Erythroblast (primary cell): ENCODE data around the gene C1orf185.
A peak's percentile ranks its signal among the peaks of the same experiment; 100 is the strongest.

Source experiments
- DNase-seq, 2 experiments: peaks; one replicate each; lab custom pipeline; 2025; lab: John Stamatoyannopoulos, UW
- GATA1 ChIP-seq: IDR thresholded peaks from 2 replicates; pipeline ENCODE4 v1.6.1; 2011; ENCODE audit warnings: low read depth, mild to moderate bottlenecking, control low read depth, low read length, moderate library complexity
- POLR2A ChIP-seq: IDR thresholded peaks from 2 replicates; pipeline ENCODE4 v1.6.1; 2011; ENCODE audit warnings: mild to moderate bottlenecking, low read length

C1orf185 gene

GRCh38 chr1:51101976-51102375, at the start of gene C1orf185:
C1orf185 (plus strand) TSS chr1:51102228; CDS start chr1:51102234, 6 bp downstream.
- DNase-seq = no peak
- TF ChIP-seq POLR2A (no peak), GATA1 (no peak)

- peak; percentile 16 to 23 for DNase-seq
- no peak for TF ChIP-seq POLR2A
- no peak for TF ChIP-seq GATA1
Measured at GRCh38 chr1:51058858-51059257, 43.2 kb upstream of the C1orf185 start.

- DNase-seq = no peak
- no peak for TF ChIP-seq POLR2A
- no peak for TF ChIP-seq GATA1
Measured at GRCh38 chr1:51061231-51061918, 40.7 kb upstream of the C1orf185 start.

DNA sequence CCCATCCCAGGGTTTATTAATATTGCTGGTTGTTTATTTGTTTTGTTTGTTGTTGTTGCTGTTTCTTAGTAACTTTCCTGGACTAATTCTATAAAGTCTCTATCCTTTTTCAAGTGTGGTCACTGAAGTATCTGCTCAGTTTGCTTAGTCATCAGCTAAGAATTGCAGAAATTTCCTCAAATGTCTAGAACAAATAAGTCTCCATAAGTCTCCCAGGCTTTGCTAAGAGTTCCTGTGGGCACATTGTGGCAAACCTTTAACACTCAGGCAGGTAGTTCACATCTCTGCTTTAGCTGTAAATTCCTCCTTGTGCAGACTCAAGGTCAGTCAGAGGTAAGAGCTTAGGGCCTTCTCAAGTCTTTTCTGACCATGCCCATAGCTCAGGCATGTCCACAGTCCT, 38.9 kb upstream of the C1orf185 start:
- TF ChIP-seq GATA1 (no peak), POLR2A (no peak)
- no peak for DNase-seq

DNA sequence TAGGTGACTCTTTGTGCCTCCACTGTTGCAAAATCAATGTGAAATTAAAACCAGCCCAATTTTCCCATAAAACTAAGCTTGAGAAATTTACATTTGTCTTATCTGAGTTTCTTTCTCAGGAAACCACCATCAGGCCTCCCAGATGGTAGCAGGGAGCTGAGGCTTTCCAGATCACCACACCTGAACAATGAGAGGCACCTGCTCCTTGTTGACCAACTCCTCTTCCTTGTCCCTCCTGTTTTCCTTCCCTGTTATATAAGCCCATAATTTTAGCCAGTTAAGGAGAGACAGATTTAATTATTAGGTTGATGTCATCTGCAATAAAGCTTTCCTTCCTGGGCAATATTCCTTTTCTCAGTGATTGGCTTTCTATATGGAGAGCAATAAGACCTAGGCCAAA, 32.0 kb upstream of the C1orf185 start:
- no peak for TF ChIP-seq POLR2A
- TF ChIP-seq GATA1 = no peak
- DNase-seq = no peak

GRCh38 chr1:51070640-51071039, 31.4 kb upstream of the C1orf185 start:
- no peak for DNase-seq
- TF ChIP-seq GATA1 = no peak
- TF ChIP-seq POLR2A = no peak

GRCh38 chr1:51071291-51072042, 30.6 kb upstream of the C1orf185 start:
- TF ChIP-seq POLR2A (no peak), GATA1 (no peak)
- DNase-seq = no peak

DNA sequence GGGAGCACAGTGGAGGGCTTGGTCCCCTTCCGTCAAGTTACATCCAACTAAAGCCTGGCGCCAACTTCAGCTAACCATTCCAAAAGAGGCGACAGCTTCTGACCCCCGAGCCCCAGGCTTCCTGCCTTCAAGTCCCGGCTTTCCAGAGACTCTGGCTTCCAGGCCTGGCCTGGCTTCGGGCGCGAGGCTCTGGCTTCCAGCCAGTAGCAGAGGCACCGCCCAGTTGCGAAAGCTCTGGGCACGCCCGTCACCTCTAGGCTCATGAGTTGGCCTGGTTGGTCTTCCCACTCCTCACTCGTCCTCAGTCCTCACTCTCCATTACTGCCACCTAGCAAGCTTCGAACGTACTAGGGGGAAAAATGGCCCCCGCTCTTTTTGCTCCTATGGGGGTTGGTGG, 30.0 kb upstream of the C1orf185 start:
- DNase-seq = peak in 1 of 2 experiments; percentile 29
- TF ChIP-seq POLR2A (no peak), GATA1 (no peak)

GRCh38 chr1:51072651-51073050, 29.4 kb upstream of the C1orf185 start:
- no peak for DNase-seq
- TF ChIP-seq POLR2A (no peak), GATA1 (no peak)

DNA sequence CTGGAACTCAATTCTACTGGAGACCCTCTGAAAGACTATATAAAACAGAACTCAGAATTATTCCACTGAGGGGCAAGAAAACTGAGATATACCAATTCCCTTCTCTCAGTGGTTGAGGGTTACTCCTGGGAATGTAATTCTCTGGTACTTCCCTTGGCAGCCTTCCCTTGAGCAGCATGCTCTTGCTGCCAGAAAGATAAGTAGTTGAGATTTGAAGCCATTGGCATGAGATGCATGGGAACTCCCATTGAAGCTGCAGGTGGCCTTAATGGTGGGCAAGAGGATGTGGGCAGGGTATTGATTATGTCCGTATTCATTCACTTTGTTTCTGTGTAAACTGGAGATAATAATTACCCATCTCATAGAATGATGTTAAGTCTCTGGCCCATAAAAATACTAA, 28.6 kb upstream of the C1orf185 start:
- TF ChIP-seq POLR2A = no peak
- TF ChIP-seq GATA1 = no peak
- no peak for DNase-seq

GRCh38 chr1:51086496-51087271, 15.3 kb upstream of the C1orf185 start:
- no peak for DNase-seq
- TF ChIP-seq GATA1 = no peak
- TF ChIP-seq POLR2A = no peak

DNA sequence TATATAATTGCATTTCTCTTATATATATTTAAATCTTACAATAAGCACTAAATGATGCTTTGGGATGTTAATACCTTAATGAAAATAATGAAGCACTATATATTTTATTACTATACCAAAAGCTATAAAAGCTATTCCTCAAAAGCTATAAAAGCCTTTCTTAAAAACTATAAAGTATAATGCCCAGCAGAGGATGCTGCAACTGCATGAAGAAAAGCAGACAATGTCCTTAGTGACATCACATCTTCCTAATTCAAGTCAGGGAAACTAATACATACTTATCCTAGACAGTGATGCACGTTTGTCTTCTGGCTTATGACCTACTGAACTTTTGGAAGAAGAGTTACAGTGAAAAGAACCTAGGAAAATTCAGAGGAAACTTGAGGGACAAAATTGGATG, 13.6 kb upstream of the C1orf185 start:
- peak in 1 of 2 experiments; percentile 23 for DNase-seq

DNA sequence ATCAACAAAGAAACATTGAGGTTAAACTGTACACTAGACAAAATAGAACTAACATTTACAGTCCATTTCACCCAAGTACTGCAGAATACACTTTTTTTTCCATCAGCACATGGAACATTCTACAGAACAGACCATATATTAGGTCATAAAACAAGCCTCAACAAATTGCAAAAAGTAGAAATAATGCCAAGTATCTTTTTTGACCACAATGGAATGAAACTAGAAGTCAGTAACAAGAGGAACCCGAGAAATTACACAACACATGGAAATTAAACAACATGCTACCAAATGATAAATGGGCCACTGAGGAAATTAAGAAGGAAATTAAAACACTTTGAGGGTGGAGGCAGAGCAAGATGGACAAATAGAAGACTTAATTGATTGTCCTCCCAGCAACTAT, 8.4 kb upstream of the C1orf185 start:
- no peak for TF ChIP-seq POLR2A
- no peak for TF ChIP-seq GATA1
- DNase-seq = no peak

More for the DNA sequence above, 13.6 kb upstream of the C1orf185 start:
- TF ChIP-seq GATA1 (no peak), POLR2A (no peak)

- DNase-seq = no peak
- TF ChIP-seq POLR2A = no peak
- no peak for TF ChIP-seq GATA1
Measured at GRCh38 chr1:51097171-51097570, 4.9 kb upstream of the C1orf185 start.
